Measurements from ENCODE around the gene WDR45B. TPM values are rescaled to one million over a fixed set of nuclear protein-coding genes. Genes with fewer than 3 reads are reported as not detected.
"Not testable (repeated sequence)": the region's sequence is repeated elsewhere in the genome, so short reads cannot be mapped to it uniquely, and the experiment has no call there.

WDR45B gene
- total RNA-seq, 1 experiment from 2014 or later, result 84.9 TPM

DNA sequence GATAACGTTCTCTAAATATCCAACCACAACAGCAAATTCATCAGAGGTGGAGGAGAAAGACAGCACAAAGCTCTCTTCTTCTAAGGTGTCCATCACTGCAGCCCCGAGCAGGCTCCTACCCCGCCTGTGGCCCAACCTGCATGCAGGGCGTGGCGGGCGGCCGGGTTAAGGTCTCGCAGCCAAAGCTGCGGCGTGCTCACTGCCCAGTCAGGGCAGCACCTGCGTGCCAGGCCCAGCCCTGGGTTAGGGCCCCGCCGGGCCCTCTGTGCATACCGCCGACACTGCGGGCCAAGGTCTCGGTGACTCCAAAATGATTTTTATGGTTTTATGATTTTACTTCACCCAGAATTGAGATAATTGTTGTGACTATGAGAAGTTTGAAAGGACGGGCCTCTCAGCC is 70.9 kb downstream of the WDR45B start:
- Histone ChIP-seq H3K4me2 (no peak overlapping the region), H3K4me3 (no peak overlapping the region), H3K27me3 (ENCODE audit: insufficient read depth, low read depth) (no peaks in the 10 kb centered on the region), H3F3A (ENCODE audit: insufficient read depth, low read depth) (peaks cover 4% of the 10 kb centered on the region; the same call in 1 of the 2 replicates), H3K9me3 (ENCODE audit: insufficient read depth, low read depth) (no peaks in the 10 kb centered on the region), H3K4me1 (replicated peaks; ENCODE audit: insufficient read depth) (no peaks in the 10 kb centered on the region), H3K36me3 (ENCODE audit: low read depth) (no peaks in the 10 kb centered on the region), H3K27ac (no peak overlapping the region), H3K79me2 (ENCODE audit: low read depth) (peaks cover 5% of the 10 kb centered on the region; the same call in 1 of the 2 replicates), H3K9me2 (ENCODE audit: insufficient read depth) (no peaks in the 10 kb centered on the region), H2AFZ (no peak overlapping the region), H4K20me1 (ENCODE audit: insufficient read depth) (no peaks in the 10 kb centered on the region)
- intact Hi-C loops (cut with micrococcal nuclease; ENCODE audit: unreplicated experiment), result no loop called here
- ChIA-PET POLR2A (ENCODE audit: unreplicated experiment) (no interaction called here), CTCF (interaction anchor here (0.6 kb wide), 1 partner anchor 153 kb away, joined by 11 read pairs; no protein-coding TSS in a partner anchor)
- no peak for TF ChIP-seq EZH2 (IDR thresholded peaks at IDR 0.05; ENCODE audit: low read depth)
- TF ChIP-seq CTCF (conservative IDR thresholded peaks at IDR 0.05), result no peak
- no TSS peak for BruUV-seq (replicated peaks)
- DNase-seq, result no peak

DNA sequence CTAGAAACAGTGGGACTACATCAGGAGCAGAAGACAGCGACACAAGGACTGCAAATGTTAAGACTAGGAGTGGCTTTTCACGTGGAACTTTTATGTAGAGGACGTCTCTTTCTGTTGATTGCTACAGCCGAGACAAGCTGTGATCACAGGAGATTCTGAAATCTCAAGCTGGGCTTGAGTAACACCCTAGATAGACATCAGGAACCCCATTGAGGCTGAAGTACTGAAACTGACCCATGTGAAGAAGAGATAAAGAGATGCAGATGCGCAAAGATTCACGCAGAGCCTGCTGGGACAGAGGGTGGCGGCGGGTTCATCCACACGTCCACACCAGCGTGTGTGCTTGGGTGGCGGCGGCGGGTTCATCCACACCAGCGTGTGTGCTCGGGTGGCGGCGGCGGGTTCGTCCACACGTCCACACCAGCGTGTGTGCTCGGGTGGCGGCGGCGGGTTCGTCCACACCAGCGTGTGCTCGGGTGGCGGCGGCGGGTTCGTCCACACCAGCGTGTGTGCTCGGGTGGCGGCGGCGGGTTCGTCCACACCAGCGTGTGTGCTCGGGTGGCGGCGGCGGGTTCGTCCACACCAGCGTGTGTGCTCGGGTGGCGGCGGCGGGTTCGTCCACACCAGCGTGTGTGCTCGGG is 72.5 kb downstream of the WDR45B start:
- H3K4me3 ChIP-seq; intact Hi-C loops (cut with micrococcal nuclease; ENCODE audit: unreplicated experiment); H3K4me2 ChIP-seq; H3K9me2 ChIP-seq (ENCODE audit: insufficient read depth); H3K27ac ChIP-seq; H3K27me3 ChIP-seq (ENCODE audit: insufficient read depth, low read depth); H3K79me2 ChIP-seq (ENCODE audit: low read depth); DNase-seq; H3K9me3 ChIP-seq (ENCODE audit: insufficient read depth, low read depth); H3F3A ChIP-seq (ENCODE audit: insufficient read depth, low read depth); H2AFZ ChIP-seq; H3K4me1 ChIP-seq (replicated peaks; ENCODE audit: insufficient read depth); H4K20me1 ChIP-seq (ENCODE audit: insufficient read depth); BruUV-seq (replicated peaks); CTCF ChIA-PET; POLR2A ChIA-PET (ENCODE audit: unreplicated experiment); H3K36me3 ChIP-seq (ENCODE audit: low read depth): not testable (repeated sequence)

DNA sequence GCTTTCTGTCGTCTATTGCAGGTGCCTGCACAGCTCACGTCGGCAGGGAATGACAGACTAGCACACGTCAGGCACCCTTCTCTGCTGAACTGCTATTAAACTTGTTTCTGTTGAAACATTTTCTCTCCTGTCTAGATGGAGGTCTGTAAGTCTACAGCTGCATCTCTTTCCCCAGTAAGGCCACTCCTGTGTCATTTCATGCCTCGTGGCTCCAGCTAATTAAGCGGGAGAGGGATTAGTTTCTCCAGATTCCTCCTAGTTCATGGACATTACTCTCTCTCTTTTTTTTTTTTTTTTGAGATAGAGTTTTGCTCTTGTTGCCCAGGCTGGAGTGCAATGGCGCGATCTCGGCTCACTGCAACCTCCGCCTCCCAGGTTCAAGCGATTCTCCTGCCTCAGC is 74.2 kb downstream of the WDR45B start:
- CTCF ChIA-PET, result no interaction called here

More for the DNA sequence above, 74.2 kb downstream of the WDR45B start:
- Histone ChIP-seq H3F3A (ENCODE audit: insufficient read depth, low read depth) (peaks cover 3% of the 10 kb centered on the region; the same call in 1 of the 2 replicates), H3K9me2 (ENCODE audit: insufficient read depth) (no peaks in the 10 kb centered on the region), H3K4me1 (replicated peaks; ENCODE audit: insufficient read depth) (no peaks in the 10 kb centered on the region), H3K27ac (no peak overlapping the region), H3K36me3 (ENCODE audit: low read depth) (no peaks in the 10 kb centered on the region; the same call in 1 of the 2 replicates), H4K20me1 (ENCODE audit: insufficient read depth) (peaks cover 2% of the 10 kb centered on the region; the same call in 1 of the 2 replicates), H3K79me2 (ENCODE audit: low read depth) (peaks cover 8% of the 10 kb centered on the region; the same call in 1 of the 2 replicates), H3K27me3 (ENCODE audit: insufficient read depth, low read depth) (no peaks in the 10 kb centered on the region), H2AFZ (no peak overlapping the region), H3K4me3 (no peak overlapping the region), H3K9me3 (ENCODE audit: insufficient read depth, low read depth) (no peaks in the 10 kb centered on the region), H3K4me2 (no peak overlapping the region)
- no TSS peak for BruUV-seq (replicated peaks)
- POLR2A ChIA-PET (ENCODE audit: unreplicated experiment), result no interaction called here
- no peak for DNase-seq
- no peak for TF ChIP-seq CTCF (conservative IDR thresholded peaks at IDR 0.05)
- intact Hi-C loops (cut with micrococcal nuclease; ENCODE audit: unreplicated experiment), result no loop called here

All from PC-9 (cell line).